ENCODE data around the gene FAXDC2.

FAXDC2 gene, protein sequence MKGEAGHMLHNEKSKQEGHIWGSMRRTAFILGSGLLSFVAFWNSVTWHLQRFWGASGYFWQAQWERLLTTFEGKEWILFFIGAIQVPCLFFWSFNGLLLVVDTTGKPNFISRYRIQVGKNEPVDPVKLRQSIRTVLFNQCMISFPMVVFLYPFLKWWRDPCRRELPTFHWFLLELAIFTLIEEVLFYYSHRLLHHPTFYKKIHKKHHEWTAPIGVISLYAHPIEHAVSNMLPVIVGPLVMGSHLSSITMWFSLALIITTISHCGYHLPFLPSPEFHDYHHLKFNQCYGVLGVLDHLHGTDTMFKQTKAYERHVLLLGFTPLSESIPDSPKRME

DNA sequence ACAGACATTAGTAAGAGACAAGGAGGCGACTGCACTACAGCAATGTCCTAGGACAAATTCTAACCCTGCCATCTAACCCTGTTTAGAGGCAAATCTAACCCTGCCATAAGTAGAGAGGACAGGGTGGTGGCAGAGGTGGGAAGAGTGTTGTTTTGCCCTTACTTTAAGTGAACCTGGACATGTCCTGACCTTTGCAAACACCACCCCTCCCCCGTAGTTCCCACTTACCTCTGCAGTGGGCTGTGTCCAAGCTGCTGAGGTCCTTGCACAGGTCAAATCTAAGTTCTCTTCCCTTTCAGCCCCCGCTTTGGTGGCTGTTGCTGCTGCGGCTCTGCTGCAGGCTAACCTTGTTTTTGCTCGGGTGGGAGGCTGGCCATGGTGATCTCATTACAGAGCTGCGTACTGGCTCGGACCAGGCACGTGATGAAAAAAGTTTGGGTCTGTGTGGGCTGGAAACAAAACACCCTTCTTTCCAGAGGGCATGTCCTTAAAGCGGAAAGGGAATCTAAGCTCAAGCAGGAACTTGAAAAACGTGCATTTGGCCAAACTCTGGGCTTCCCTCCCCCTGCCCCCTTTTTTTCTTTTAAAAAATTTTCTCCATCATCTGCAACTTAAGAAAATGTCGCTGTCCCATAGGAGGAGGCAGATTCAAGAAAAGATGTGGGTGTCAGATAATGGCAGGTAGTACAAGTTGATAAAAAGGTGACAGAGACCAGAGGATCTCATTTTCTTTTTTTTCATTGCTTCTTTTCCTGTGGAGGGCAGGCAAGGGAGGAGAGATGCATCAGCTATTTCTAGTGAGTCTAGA is at the start of gene FAXDC2:
TSS of gene FAXDC2 (minus strand) at position 349 of the 808 bp plus-strand sequence. CDS start 12,425 bp downstream, outside the sequence.
- no peak for DNase-seq (ENCODE audit: low read depth)

GRCh38 chr5:154900066-154900465 is 49.7 kb upstream of the FAXDC2 start:
- no peak for DNase-seq (ENCODE audit: low read depth)

- no peak for DNase-seq (ENCODE audit: low read depth)
Measured at GRCh38 chr5:154899151-154899816, 48.9 kb upstream of the FAXDC2 start.

DNA sequence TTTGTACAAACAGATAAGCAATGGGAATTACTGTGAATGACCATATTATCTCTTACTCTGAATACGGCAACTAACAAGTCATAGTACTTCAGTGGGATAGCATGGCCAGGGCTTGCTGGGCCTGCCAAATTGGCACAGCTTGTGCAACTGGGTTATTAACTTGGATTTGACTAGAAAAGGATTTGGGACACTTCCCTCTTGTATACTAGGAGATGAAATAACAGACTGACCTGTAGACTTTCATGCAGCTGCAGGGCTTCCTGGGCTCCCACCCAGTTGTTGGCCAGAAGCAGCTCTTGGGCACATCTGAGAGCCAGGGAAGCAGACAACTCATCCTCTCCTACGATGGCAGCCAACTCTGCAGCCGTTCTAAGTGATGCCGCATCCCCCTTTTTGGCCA is 47.8 kb upstream of the FAXDC2 start:
- DNase-seq (ENCODE audit: low read depth), result no peak

DNA sequence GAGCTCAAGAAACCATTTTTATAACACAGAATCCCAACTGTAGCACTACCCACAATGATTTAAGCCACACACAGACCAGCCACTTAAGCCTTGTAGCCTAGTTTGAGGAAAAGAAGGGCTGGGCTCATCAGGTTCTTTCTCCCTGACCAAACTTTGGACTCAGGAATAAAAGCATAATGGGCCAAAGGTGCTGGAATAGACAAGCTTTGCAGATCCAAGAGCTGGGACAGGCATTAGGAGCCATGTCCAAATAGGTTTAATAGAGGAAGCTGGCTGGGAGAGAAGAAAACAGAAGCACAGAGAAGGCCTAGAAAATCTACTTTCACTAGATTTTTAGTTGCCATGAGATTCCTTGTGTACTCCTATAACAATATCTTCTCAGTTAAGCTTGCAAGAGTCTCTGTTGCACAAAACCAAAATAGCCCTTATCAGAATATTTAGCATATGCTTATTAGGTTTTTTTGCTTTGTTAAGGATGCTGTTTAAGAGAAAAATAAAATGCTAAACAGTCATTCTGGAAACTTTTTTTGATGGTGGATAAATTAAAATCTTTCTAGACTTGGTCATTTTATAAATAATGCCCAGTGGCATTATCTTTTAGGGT is 46.3 kb upstream of the FAXDC2 start:
- no peak for DNase-seq (ENCODE audit: low read depth)

- no peak for DNase-seq (ENCODE audit: low read depth)
Measured at GRCh38 chr5:154895606-154896561, 45.5 kb upstream of the FAXDC2 start.

DNA sequence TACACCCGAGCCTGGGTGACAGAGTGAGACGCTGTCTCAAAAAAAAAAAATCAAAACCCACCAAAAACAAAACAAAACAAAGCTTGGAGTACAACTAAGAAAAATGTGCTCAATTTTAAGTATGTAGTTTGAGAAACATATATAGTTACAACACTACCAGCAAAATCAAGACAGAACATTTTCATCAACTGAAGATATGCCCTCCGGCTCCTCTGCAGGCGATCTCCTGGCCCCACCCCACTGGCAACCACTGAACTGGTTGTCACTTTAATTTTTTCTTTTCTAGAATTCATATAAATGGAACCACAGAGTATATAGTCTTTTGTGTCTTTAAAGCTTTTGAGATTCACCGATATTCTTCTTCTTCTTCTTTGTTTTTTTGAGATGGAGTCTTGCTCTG is 43.0 kb upstream of the FAXDC2 start:
- DNase-seq (ENCODE audit: low read depth), result no peak

DNA sequence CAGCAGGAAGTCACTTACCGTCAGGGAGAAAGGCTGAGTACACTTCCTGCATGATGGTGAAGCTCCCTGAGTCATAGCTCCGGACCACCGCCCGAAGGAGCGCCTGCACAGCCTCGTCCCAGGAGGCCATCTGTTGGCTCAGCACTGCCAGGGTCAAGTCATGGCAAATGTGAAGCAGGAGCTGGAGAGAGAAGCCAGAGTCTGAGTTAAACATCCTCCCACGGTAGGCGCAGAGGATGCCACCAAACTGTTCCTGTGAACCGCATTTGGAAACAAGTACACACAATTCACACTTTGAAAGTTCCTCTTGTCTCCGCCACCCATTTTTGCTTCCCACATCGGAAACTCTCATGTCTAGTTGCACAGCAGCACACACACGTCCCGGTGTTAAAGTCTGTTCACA is 42.0 kb upstream of the FAXDC2 start:
- no peak for DNase-seq (ENCODE audit: low read depth)

DNA sequence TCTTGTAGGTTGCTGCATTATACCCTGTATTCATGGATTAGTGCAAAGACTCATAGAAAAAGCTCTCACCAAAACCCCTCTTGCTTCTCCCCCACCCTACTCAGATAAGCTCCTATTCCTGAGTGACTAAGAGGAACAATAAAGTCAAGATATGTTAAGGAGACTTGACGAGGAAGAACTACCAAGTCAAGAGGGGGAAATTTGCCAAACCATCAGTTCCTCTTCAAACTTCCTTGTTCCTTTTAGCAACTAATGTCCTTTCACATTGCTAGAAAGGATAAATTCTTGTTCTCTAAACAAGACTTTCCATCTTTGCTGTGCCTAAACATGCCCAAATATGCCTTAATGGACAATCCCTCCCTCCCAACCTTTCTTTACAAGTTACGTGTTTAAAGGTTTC is 35.0 kb upstream of the FAXDC2 start:
- no peak for DNase-seq (ENCODE audit: low read depth)

DNA sequence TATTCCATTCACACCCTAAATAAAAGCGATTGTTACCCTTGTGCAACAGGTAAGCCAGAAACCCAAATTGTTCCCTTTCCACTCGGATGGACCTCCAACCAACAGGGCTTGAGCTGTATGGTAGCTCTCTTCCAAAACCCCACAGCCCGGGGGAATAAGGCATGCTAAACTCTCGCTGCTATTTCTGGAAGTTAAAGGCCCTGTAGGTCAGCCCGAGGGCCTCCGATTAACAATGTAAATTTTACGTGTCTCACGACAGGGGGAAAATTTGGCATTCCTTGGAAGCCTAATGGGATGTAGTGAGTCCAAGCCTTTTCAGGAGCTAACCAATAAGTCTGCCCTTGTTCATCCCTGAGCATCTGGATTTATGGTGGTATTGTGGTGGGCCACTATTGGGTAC is 34.0 kb upstream of the FAXDC2 start:
- DNase-seq (ENCODE audit: low read depth), result no peak

DNA sequence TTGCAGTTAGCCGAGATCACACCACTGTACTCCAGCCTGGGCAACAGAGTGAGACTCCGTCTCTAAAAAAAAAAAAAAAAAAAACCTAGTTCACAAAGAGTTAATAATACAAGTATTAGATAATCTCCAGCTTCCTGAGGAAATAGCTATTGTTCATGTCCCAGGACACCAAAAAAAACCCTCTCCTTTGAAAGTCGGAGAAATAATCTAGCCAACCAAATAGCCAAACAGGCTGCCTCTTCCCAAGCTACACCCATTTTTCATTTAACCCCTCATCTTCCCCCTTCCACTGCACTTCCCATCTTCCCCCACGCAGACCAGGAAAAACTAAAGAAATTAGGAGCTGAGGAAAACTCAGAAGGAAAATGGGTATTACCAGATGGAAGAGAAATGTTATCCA is 31.6 kb upstream of the FAXDC2 start:
- no peak for DNase-seq (ENCODE audit: low read depth)

DNA sequence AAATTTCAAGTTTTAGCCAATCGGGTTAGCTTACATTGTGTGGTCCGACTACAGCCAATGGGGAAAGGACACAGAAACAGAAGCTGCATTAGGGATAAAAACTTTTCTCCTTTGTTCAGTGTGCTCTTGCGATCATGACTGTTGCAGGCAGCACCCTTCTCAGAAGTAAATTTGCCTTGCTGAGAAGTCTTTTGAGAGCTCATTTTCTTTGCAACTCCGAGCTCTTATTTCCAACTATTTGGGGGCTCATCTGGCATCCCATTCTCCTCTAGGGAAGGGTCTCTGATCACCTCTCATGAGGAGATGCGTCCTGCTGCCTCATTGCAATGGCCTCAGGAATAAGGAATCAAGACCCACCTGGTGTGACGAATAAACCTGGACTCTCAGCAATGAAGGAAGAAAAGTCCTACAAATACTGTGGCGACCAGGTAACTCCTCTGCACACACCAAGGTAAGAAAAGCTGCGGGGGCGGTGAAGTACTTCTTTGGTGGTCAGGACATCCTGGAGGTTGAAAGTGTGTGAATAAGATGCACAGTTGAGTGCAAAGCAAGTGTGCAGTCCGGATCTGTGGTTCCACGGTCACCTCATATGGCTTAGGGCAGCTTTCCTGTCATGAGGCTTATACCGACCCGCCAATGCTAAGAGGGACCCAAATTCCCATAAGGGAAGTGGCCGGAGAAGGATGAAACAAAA is 28.4 kb upstream of the FAXDC2 start:
- no peak for DNase-seq (ENCODE audit: low read depth)

GRCh38 chr5:154873791-154874331 is 23.5 kb upstream of the FAXDC2 start:
- no peak for DNase-seq (ENCODE audit: low read depth)

- DNase-seq (ENCODE audit: low read depth), result no peak
Measured at GRCh38 chr5:154871734-154872133, 21.3 kb upstream of the FAXDC2 start.

DNA sequence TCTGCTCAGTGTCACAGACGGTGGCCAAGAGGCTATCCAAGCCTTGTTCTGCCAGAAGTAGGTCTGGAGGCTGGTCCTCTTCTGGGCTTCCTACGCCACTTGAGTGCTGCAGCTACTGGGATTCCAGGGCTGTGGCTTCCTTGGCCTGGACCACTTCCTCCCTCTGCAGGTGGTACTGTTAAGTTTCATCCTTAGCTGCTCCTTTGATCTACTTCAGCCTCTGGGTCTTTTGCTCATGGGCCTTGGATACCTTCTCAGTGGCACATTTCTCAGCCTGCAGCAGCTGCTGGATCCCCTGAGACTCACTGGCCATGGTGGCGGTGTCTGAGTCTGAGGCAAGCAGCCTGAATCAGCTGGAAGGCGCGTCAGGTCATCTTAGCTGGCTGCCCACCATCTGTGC is 18.3 kb upstream of the FAXDC2 start:
- no peak for DNase-seq (ENCODE audit: low read depth)

- no peak for DNase-seq (ENCODE audit: low read depth)
Measured at GRCh38 chr5:154866841-154867240, 16.4 kb upstream of the FAXDC2 start.

- no peak for DNase-seq (ENCODE audit: low read depth)
Measured at GRCh38 chr5:154865466-154866184, 15.2 kb upstream of the FAXDC2 start.

GRCh38 chr5:154863291-154864080 is 13.1 kb upstream of the FAXDC2 start:
- no peak for DNase-seq (ENCODE audit: low read depth)

- DNase-seq (ENCODE audit: low read depth), result no peak
Measured at GRCh38 chr5:154862766-154863165, 12.4 kb upstream of the FAXDC2 start.

Data from stimulated activated CD8-positive, alpha-beta memory T cell treated with anti-CD3 and anti-CD28 coated beads, Interleukin-15, amount 100 ng/mL, for 1 hour (primary cell).